Adrenal gland (tissue), 5 donors: ENCODE measurements around the gene KIF5A.

Experiments used
- CTCF ChIP-seq, 6 experiments: fragments of 450-650 bp in 4 of 6; fragments of 200-600 bp in 2 of 6; sonication (generic) in 1 of 6; IDR thresholded peaks; 1 replicate in 5 of 6; 2 replicates in 1 of 6; pipeline versions ENCODE4 v1.5.1 to v1.8.0; 2016 to 2021; ENCODE audit warnings: antibody characterized with exemption in 6 of 6, mild to moderate bottlenecking in 2 of 6, moderate library complexity in 1 of 6
- POLR2A ChIP-seq, 2 donors: fragments of 450-650 bp; IDR thresholded peaks; one replicate each; pipeline ENCODE4 v1.6.1; 2017; ENCODE audit warnings: antibody characterized with exemption in 2 of 2, mild to moderate bottlenecking in 2 of 2, moderate library complexity in 1 of 2
- donor health status: DM: no; HTN: no; CAD: no.

GRCh38 chr12:57552306-57552651, 2.4 kb downstream of the KIF5A start:
- no peak for TF ChIP-seq CTCF (IDR thresholded peaks at IDR 0.05)
- no peak for TF ChIP-seq POLR2A (IDR thresholded peaks at IDR 0.05)
